Superior temporal gyrus (tissue), 1 donor: ENCODE measurements around the gene DYNC2I2.

Experiments used
- DNase-seq: peaks from one replicate; pipeline ENCODE4 v3.0.0-alpha.2; 2016; ENCODE audit errors: extremely low spot score

Gene DYNC2I2

GRCh38 chr9:128636024-128636390, 20.6 kb downstream of the DYNC2I2 start:
- no peak for DNase-seq

DNA sequence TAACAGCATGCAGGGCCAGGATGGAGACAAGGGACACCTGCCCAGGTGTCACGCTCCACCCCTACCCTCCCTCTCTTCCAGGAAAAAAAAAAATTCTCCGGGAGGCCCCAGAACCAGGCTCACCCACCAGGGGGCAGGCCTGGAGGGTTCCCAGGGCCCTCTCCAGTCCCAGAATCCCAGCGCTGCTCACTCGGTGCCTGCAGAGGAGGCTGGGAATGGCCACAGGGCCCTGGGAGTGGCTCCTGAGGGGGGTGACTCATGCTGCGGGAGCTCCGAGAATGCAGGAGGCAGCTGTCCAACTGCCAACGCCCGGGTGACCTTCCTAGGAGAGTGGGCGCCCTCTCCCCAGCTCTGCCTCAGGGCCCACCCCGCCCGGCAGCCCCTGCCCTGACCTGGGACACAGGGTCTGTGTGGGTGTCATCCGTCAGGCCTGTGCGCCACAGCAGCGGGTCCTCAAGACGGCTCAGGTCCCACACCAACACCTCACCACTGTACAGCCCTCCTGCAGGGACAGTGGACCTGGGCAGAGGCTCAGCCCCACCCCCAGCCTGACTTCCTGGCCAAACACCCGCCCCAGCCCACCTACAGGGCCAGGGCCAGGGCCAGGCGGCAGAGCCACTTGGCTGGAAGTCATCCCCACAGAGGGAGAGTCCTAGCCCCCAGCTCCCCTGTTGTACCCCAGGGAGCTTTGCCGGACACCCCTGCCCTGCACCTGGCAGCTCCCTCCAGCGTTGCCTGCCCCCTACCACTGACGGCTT, 21.2 kb downstream of the DYNC2I2 start:
- DNase-seq: no peak

DNA sequence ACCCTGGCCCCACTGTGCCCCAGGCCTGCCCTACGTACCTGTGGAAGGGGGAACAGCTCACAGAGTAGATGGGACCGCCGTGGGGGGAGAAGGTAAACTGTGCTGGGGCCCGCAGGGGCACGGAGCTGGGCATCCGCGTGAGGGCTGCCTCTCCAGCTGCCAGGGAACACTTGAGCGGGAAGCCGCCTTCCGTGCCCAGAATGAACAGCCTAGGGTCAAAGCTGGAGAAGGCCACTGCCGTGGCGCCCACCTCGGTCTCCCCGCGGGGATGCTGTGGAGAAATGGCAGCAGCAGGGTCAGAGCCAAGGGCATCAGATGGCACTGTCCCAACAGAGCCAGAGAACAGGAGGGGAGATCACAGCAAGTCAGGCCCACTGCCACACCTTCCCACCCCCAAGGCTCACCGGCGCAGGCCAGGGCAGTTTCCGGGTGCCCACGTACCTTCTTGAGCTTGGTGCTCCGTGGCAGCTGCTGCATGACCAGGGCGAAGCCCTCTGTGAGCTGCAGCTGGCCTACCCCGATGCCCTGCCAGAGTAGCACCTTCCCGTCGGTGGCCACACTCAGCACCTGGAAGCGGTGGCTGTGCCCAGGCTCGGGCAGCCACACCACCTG, 21.9 kb downstream of the DYNC2I2 start:
- DNase-seq: no peak

DNA sequence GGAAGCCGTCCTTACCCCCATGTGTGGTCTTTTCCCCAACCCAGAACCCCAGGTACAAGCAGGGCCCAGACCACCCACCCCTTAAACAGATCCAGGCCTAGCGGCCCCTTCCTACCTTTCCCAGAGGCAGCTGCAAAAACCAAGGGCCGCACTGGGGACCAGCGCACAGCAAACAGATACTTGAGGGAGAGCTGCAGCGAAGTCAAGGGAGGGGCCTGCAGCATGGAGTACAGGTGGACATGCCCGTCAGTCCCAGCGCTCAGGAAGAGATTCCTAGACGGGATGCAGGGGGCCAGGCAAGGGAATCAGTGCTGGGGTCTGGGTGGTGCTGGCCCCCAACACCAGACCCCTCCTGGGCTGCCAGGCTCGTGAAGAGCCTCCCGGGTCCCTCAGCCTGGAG, 22.5 kb downstream of the DYNC2I2 start:
- DNase-seq: no peak

DNA sequence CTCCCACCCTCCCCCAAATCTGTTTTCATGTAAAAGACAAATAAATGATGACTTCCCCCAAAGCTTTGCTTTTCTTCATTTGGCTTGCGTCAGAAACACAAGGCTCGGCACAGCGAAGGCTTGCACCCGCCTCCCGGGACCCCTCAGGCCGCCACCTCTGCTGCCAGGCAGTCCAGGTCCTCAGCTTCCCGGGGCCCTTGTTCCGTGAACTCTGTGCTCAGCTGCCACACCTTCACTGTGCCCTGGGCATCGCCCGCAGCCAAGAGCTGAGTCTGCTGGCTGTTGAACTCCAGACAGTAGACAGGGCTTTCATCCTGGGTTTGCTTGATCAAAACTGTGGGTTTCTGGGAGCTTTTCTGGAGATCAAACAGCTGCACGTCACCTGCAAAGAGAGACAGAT, 23.0 kb downstream of the DYNC2I2 start:
- no peak for DNase-seq

- DNase-seq: no peak
Observed at GRCh38 chr9:128633057-128633456, 23.6 kb downstream of the DYNC2I2 start.

DNA sequence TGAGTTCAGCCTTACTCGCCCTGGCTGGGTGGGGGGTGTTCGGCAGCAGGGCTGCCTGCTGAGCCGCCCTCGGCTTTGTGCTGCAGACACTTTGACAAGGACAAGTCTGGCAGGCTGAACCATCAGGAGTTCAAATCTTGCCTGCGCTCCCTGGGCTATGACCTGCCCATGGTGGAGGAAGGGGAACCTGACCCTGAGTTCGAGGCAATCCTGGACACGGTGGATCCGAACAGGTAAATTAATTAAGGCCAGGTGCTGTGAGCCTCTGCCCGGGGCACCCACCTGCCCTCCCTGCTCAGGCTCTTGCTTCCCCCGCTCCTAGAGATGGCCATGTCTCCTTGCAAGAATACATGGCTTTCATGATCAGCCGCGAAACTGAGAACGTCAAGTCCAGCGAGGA, 24.2 kb downstream of the DYNC2I2 start:
- no peak for DNase-seq

DNA sequence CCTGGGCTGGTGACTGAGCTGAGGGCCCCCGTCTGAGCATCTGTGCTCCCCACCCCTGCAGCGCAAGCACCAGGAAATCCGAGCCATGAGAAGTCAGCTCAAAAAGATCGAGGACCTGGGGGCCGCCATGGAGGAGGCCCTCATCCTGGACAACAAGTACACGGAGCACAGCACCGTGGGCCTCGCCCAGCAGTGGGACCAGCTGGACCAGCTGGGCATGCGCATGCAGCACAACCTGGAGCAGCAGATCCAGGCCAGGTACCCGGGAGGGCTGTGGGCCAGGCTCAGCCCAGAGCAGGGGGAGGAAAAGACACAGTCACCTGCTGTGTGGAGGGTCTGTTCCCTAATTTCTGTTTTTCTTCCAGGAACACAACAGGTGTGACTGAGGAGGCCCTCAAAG, 24.6 kb downstream of the DYNC2I2 start:
- no peak for DNase-seq

GRCh38 chr9:128631636-128632035, 25.0 kb downstream of the DYNC2I2 start:
- no peak for DNase-seq

DNA sequence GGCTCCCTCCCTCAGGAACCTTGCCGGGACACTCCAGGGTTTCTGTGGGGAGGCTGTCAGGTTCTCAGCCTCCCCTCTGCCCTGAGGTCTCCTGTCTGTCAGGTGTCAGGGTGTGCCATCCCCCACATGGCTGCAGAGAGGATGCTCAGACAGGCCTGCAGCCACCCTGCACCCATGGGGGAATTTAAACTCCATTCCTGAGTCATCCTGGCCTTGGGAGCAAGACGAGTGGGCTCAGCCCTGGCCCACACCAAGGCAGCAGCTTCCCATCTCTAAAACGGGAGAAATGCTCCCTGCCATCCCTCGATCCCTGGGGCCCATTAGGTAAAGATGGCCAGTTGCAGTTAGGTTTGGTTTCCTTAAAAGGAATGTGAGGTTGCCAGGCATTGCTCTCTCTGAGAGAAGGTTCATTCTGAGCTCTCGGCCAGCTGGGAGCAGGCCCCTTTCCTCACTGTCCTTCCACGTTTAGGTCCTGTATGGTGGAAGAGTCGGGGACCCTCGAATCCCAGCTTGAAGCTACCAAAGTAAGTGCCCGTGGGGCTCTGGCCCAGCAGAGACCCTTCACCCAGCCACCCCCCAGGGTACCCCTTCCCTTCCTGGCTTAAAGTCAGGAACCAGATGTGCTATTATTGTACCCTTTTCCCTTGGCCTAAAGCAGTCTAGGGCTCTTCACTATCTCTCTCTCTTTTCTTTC, 26.6 kb downstream of the DYNC2I2 start:
- no peak for DNase-seq

- no peak for DNase-seq
Observed at GRCh38 chr9:128629136-128629535, 27.5 kb downstream of the DYNC2I2 start.

- DNase-seq: no peak
Observed at GRCh38 chr9:128628471-128629048, 28.1 kb downstream of the DYNC2I2 start.

DNA sequence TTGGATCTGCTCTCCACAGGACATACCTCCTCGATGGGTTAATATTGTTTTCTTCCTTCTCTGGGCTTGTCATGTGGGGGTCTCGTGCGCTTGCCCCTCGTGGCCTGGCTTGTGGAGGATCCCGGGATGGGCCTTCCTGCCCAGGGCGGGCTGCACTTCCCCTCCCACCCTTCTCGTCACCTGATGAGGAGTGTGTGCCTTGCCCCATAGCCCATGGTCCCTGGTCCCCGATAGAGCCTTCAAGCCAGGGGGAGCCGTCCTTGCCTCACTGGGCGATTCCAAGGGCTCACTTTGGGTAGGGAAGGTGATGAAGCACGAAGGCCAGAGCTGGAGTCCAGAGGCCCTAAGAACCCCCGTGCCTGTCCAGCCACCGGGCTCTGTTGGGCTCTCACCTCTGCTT, 28.7 kb downstream of the DYNC2I2 start:
- no peak for DNase-seq

- no peak for DNase-seq
Observed at GRCh38 chr9:128627127-128627715, 29.4 kb downstream of the DYNC2I2 start.

- DNase-seq: no peak
Observed at GRCh38 chr9:128626181-128626580, 30.5 kb downstream of the DYNC2I2 start.

GRCh38 chr9:128625391-128626146, 31.1 kb downstream of the DYNC2I2 start:
- no peak for DNase-seq

GRCh38 chr9:128624566-128624965, 32.1 kb downstream of the DYNC2I2 start:
- DNase-seq: no peak

DNA sequence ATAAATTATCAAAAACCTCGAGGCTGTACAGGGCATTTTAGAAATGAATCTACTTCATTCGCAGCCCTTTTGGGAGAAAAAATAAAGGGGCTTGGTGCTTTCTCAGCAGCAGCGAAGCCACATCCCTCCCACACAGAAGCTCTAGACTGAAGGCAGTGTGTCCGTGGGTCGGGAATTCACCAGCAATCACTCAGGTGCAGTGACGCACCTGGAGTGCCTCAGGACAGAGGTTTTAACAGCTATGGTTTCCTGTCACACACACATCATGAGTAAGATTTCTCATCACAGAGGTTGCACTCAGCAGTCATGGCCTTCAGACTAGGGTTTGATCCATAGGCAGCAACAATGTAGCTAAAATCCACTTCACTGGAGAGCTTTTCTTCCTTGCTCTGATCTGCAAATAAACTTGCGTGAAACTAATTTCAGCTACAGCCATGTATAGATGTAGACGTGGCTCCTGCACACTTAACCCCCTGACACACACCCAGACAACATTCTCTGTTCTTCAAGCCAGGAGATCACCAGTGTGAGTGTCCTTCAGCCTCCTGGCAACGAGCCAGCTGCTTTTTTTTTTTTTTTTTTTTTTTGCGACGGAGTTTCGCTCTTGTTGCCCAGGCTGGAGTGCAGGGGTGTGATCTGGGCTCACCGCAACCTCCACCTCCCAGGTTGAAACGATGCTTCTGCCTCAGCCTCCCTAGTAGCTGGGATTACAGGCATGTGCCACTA, 34.8 kb downstream of the DYNC2I2 start:
- DNase-seq: no peak

GRCh38 chr9:128619779-128620178, 36.9 kb downstream of the DYNC2I2 start:
- no peak for DNase-seq

GRCh38 chr9:128619127-128619526, 37.5 kb downstream of the DYNC2I2 start:
- DNase-seq: no peak

DNA sequence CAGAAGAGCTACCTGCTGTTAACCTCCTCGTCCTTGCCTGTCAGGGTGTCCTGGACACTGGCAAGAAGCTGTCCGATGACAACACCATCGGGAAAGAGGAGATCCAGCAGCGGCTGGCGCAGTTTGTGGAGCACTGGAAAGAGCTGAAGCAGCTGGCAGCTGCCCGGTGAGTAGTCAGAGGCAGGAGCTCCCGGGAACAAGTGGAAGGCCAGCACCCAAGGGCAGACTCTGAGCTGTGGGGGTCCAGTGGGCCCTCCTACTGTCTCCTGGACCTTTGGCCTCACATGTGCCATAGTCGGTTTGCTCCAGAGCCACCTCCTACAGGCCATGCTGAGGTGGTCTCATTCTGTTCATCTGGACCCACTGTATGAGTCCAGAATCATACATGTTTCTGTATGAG, 38.7 kb downstream of the DYNC2I2 start:
- no peak for DNase-seq
